Retina (tissue), 1 donor: ENCODE data around the gene SLC1A1.

Source experiments
- DNase-seq: peaks from one replicate; pipeline ENCODE4 v3.0.0-alpha.2; 2016

Gene SLC1A1

DNA sequence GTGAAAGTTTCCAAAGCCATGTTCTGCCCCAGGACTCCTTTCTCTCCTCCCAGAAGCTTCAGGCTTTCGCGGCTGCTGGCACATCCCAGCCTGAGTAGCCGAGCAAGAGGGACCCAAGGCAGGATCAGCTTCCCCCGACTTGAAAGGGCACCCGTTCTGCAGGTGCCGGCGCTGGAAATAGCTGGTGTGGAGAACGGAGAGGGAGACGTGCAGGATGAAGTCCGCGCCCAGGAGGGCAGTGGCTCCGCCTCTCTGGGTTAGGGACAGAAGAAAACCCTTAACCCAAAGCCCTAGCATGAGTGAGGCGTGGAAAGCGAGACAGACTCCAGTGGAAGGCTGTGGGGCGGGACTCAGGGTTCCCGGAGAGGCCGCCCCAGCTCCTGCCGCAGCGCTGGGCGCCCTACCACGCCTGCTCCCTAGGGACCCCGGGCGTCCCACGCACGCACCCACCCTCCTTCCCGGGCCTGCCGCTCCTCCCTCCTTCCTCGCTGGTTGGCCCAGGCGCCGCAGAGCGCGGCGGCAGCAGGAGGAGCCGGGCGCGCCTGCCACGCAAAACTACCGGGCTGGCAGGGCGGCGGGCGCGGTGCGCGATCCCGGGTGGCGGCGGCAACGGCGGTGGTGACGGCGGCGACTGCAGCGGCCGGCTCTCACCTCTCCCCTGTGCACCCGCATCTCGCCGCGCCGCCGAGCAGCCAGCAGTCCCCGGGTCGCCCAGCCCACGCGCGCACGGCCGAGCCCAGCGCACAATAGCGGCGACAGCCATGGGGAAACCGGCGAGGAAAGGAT lies at the start of gene SLC1A1:
Gene SLC1A1 (plus strand): TSS at position 550 of the 786 bp plus-strand sequence. CDS start 212 bp downstream, at position 762.
- peak; percentile 90 for DNase-seq

- DNase-seq = no peak
These were observed 47.5 kb upstream of the SLC1A1 start for GRCh38 chr9:4442806-4443205.

DNA sequence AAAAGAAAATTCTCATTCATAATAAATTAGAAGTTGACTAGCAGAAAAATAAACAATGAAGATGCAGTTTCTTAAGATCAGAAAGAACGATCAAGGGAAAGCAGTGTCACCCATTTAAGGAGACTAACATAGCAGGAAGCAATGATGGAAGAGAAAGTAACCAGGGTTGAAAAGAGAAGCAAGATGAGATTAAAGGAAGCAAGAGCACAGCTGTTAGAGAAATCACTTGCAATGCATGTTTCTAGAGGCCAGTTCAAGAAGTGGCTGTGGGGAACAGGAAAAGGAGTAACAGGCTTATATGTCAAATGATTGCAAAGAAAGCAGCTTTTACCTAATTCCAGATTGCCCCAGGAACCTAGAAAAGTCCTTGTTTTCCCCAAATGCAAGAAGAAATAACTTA lies 46.8 kb upstream of the SLC1A1 start:
- no peak for DNase-seq

- no peak for DNase-seq
These were observed 28.8 kb upstream of the SLC1A1 start for GRCh38 chr9:4461437-4461836.

DNA sequence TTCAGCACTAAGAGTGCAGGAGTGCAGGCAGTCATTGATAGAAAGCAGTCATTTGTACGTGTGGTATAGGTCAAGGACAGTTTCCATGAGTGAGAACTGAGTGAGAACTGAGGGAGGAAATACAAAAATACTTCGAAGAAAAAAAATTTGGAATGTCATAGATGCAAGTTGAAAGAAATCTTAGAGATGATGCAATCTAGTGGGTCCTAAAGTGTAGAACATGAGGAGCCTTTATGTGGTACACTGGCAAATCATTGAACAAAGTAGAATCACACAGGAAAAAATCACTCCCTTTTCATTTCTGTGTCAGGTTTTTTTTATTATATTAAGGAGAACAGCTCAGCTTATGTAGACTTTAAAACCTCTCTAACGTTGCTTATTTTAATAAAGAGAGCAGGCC lies 26.4 kb upstream of the SLC1A1 start:
- DNase-seq = no peak

- no peak for DNase-seq
These were observed 25.3 kb upstream of the SLC1A1 start for GRCh38 chr9:4464911-4465513.

DNA sequence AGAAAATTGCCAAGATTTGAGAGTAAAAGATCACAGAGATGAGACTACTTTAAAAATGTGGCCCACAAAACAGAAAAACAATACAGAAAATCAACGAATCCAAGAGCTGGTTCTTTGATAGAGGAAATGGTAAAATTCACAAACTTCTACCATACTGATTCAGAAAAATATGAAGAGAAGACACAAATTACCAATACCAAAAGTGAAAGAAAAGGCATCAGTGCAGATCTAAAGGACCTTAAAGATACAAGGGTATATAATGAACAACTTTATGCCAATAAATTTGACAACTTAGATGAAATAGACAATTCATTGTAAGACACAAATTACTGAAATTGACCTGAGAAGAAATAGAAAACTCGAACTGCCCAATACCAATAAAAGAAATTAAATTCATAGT lies 24.4 kb upstream of the SLC1A1 start:
- DNase-seq = no peak

DNA sequence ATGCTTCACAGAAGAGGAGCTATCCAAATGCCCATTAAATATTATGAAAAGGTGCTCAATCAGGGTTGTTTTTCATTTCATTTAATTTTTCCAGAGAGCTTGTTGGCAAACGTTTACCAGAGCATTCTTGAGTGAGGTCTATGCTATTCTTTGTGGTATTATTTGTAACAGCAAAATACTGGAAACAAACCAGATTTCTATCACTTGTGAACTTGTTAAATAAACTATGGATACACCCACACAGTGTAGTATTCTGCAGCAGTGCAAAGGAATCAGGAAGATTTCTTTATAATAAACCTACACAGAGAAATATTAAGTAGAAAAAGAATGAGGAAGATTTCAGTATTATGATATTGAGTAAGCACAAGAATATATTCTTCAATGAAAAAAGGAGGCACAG lies 15.0 kb upstream of the SLC1A1 start:
- DNase-seq = no peak

- no peak for DNase-seq
These were observed 4.1 kb upstream of the SLC1A1 start for GRCh38 chr9:4486176-4486575.

DNA sequence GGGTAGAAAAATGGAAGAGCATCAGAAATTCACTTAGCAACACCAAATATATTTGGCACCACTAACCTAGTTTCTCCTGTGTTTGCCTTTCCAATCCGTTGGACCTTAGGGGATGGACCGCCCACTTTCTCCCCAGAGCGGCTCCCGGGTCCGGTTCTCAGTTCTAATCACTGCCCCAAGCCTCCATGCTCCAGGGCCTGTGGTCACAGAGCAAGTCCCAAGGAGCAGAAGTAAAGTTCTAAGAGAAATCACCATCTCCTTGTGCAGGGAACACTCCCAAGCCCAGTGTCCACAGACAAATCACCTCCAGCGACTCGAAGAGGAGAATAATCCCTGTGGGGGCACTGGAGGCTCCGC lies 728 bp upstream of the SLC1A1 start:
- DNase-seq = no peak

- peak; percentile 71 for DNase-seq
These were observed 697 bp downstream of the SLC1A1 start for GRCh38 chr9:4490705-4491625.

DNA sequence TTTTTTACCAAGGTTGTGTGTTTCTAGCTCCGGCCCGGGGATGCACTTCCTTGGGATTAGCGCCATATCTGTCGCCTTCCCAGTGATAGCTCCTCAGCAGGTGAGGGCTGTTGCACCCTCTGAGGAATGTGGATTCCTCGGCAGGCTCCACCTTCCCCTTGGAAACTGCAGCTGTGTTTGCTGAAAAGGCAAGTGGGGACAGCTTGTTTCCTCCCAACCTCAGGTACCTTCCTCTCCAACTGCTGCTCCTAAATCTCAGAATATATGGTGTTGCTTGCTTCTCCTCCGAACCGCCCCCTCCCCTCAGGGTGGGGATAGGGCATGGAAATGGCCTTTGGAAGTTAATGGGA lies 1.3 kb downstream of the SLC1A1 start:
- DNase-seq = no peak

DNA sequence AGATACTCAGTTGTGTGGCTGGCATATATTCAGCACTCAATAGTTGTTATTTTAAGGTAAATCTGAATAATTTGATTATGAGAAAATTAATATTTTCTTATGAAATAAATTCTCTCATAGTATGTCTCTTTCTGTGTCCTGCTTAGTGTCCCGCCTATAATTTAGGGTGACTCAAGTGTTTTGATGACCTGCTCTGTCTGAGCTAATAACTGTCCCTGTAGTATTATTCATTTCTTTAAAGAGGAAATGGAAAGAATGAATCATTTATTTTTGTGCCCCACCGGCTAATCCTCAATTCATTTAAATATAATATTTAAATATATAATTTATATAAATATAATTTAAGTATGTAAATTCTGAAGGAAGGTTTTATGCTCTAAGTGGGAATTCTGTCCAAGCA lies 4.1 kb downstream of the SLC1A1 start:
- DNase-seq = no peak

GRCh38 chr9:4494806-4495205 lies 4.5 kb downstream of the SLC1A1 start:
- DNase-seq = no peak

DNA sequence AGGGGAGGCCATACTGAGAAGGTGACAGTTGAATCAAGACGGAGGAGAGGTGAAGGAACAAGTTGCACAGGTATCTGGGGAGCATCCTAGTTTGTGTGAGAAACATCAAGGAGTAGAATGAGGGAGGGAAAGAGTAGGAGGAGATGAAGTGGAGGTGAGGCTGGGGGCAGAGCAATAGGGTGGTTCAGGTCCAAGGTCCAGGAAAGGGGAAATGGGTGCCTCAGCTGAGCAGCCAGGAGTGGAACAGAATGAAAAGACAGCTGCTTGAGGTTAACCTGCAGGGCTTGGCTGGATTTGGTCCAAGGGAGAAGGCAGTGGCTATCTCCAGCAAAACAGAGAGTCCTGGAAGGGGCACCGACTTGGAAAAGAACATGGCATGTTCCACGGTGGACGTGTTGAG lies 5.3 kb downstream of the SLC1A1 start:
- no peak for DNase-seq

GRCh38 chr9:4496497-4496896 lies 6.2 kb downstream of the SLC1A1 start:
- no peak for DNase-seq

DNA sequence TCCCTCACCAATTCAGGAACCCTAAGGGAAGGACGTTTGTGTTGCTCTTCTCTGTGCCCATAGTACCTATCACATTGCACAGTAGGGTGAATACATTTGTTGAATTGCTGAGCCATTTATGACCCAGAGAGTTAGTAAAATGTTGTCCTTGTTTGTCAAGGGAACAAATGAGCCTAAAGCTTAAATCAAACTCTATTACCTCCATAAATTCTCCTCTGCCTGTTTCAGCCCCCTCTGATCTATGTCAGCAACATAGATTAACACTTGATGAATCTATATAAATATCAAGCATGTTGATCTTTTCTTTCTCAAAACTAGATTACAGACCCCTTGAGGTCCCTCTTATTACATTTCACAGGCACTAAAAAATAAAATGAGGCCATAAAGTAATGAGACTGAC lies 7.1 kb downstream of the SLC1A1 start:
- DNase-seq = no peak

GRCh38 chr9:4497855-4498254 lies 7.6 kb downstream of the SLC1A1 start:
- no peak for DNase-seq

- DNase-seq = no peak
These were observed 9.6 kb downstream of the SLC1A1 start for GRCh38 chr9:4499917-4500316.

GRCh38 chr9:4501147-4501507 lies 10.9 kb downstream of the SLC1A1 start:
- DNase-seq = no peak

DNA sequence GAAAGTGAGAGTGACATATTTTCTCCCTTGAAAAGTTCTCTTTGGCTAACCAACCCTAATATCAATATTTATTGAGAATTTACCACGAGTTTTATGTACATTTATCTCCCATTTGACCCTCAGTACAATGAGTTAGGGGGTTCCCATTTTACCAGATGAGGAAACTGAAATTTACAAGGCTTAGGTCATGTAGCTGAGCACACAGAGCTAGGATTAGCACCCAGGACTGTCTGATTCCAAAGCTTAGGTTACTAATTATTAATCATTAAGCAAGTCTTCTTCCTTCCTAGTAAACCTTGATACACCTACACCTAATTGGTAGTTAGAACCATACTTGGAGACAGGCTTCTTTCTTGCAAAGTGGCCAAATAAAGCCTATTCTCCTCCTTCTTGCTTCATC lies 12.2 kb downstream of the SLC1A1 start:
- DNase-seq = no peak

GRCh38 chr9:4503103-4503502 lies 12.8 kb downstream of the SLC1A1 start:
- DNase-seq = no peak

- no peak for DNase-seq
These were observed 14.0 kb downstream of the SLC1A1 start for GRCh38 chr9:4504250-4504649.

- no peak for DNase-seq
These were observed 16.2 kb downstream of the SLC1A1 start for GRCh38 chr9:4506490-4506889.
